ENCODE measurements around the gene THBS4. TPM values are rescaled to one million over a fixed set of nuclear protein-coding genes. Genes with fewer than 3 reads are reported as not detected.

The THBS4 gene
- total and polyA plus RNA-seq, 4 donors = 0.08 to 0.28 (median 0.20) TPM

DNA sequence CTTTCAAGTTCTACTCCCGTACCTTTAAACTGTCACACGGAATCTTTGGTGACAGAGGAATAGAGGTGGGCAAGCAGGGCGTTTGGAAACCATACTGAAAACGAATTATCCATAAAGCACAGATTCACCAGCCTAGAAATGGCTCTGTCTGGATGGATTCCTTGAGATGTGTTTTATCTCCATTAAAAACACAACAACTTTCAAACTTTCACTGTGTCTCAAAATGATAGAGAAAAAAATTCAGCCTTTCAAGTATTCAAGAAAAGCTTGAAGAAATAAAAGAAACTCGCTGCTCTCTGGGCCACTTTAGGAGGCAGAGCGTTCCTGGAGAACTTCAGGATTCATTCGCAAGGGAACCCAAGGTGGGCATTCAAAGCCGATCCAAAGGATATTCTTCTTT is 589 bp upstream of the THBS4 start:
- Histone ChIP-seq H3K27ac (ENCODE audit: low read depth in 1 of 2, low read length in 2 of 2) (no peak overlapping the region), H3K9me3 (ENCODE audit: control insufficient read depth in 4 of 4, low read length in 3 of 4) (no peaks in the 10 kb centered on the region), H3K4me3 (ENCODE audit: low read depth in 1 of 3, low read length in 3 of 3) (no peak overlapping the region), H3K36me3 (ENCODE audit: control insufficient read depth in 4 of 4, insufficient read depth in 3 of 4, low read depth in 1 of 4, low read length in 3 of 4) (no peaks in the 10 kb centered on the region), H3K27me3 (ENCODE audit: control insufficient read depth in 4 of 4, insufficient read depth in 4 of 4, low read length in 3 of 4) (peaks cover 0 to 21% (median 11%) of the 10 kb centered on the region in 4 donors), H3K9ac (ENCODE audit: low read depth in 1 of 2, low read length in 2 of 2) (no peak overlapping the region), H3K4me1 (ENCODE audit: control insufficient read depth in 4 of 4, insufficient read depth in 4 of 4, low read length in 3 of 4) (peaks cover 2 to 8% (median 3%) of the 10 kb centered on the region in 4 donors)
- TF ChIP-seq RAD21 (IDR thresholded peaks at IDR 0.05) (no peak), SP1 (IDR thresholded peaks at IDR 0.05) (no peak), RXRA (IDR thresholded peaks at IDR 0.05) (no peak), TAF1 (conservative IDR thresholded peaks at IDR 0.05) (no peak), FOXA1 (IDR thresholded peaks at IDR 0.05) (no peak), GABPA (IDR thresholded peaks at IDR 0.05 in 1 of 2, conservative IDR thresholded peaks at IDR 0.05 in 1 of 2) (no peak), HNF4G (IDR thresholded peaks at IDR 0.05) (no peak), HNF4A (conservative IDR thresholded peaks at IDR 0.05) (no peak), NR2F2 (IDR thresholded peaks at IDR 0.05) (no peak)
- TF ChIP-seq, protein P1, sequence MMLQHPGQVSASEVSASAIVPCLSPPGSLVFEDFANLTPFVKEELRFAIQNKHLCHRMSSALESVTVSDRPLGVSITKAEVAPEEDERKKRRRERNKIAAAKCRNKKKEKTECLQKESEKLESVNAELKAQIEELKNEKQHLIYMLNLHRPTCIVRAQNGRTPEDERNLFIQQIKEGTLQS (IDR thresholded peaks at IDR 0.05) = no peak
- TF ChIP-seq, protein P2, sequence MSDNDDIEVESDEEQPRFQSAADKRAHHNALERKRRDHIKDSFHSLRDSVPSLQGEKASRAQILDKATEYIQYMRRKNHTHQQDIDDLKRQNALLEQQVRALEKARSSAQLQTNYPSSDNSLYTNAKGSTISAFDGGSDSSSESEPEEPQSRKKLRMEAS (IDR thresholded peaks at IDR 0.05) = no peak
- TF ChIP-seq, protein P3, sequence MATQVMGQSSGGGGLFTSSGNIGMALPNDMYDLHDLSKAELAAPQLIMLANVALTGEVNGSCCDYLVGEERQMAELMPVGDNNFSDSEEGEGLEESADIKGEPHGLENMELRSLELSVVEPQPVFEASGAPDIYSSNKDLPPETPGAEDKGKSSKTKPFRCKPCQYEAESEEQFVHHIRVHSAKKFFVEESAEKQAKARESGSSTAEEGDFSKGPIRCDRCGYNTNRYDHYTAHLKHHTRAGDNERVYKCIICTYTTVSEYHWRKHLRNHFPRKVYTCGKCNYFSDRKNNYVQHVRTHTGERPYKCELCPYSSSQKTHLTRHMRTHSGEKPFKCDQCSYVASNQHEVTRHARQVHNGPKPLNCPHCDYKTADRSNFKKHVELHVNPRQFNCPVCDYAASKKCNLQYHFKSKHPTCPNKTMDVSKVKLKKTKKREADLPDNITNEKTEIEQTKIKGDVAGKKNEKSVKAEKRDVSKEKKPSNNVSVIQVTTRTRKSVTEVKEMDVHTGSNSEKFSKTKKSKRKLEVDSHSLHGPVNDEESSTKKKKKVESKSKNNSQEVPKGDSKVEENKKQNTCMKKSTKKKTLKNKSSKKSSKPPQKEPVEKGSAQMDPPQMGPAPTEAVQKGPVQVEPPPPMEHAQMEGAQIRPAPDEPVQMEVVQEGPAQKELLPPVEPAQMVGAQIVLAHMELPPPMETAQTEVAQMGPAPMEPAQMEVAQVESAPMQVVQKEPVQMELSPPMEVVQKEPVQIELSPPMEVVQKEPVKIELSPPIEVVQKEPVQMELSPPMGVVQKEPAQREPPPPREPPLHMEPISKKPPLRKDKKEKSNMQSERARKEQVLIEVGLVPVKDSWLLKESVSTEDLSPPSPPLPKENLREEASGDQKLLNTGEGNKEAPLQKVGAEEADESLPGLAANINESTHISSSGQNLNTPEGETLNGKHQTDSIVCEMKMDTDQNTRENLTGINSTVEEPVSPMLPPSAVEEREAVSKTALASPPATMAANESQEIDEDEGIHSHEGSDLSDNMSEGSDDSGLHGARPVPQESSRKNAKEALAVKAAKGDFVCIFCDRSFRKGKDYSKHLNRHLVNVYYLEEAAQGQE (IDR thresholded peaks at IDR 0.05) = no peak
- TF ChIP-seq, protein P4, sequence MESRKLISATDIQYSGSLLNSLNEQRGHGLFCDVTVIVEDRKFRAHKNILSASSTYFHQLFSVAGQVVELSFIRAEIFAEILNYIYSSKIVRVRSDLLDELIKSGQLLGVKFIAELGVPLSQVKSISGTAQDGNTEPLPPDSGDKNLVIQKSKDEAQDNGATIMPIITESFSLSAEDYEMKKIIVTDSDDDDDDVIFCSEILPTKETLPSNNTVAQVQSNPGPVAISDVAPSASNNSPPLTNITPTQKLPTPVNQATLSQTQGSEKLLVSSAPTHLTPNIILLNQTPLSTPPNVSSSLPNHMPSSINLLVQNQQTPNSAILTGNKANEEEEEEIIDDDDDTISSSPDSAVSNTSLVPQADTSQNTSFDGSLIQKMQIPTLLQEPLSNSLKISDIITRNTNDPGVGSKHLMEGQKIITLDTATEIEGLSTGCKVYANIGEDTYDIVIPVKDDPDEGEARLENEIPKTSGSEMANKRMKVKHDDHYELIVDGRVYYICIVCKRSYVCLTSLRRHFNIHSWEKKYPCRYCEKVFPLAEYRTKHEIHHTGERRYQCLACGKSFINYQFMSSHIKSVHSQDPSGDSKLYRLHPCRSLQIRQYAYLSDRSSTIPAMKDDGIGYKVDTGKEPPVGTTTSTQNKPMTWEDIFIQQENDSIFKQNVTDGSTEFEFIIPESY (IDR thresholded peaks at IDR 0.05) = no peak
- WGBS = 44% methylated on average over 8 of the region's 8 CpGs
- DNase-seq (ENCODE audit: low spot score) = no peak

DNA sequence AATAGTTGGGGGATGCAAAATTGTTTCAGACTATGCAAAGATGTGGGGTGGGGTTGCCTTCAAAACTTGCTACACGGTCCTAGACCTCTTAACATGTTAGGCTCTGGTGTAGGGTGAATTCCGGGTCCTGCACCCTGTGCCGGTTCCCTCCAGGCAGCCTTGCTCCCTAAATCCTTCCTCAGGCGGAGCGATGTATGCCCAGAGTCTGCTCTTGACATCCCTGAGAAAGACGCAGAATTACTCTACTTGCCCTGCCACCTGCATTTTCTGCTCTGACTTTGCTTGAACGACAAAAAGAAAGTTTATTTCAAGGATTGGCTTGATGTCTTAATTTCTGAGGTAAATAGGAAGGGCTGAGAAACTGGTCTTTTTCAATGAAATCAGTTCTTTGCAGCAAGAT is 691 bp downstream of the THBS4 start:
- H3K27me3 ChIP-seq (ENCODE audit: control insufficient read depth in 4 of 4, insufficient read depth in 4 of 4, low read length in 3 of 4) = peaks cover 0 to 21% (median 11%) of the 10 kb centered on the region in 4 donors
- H3K36me3 ChIP-seq (ENCODE audit: control insufficient read depth in 4 of 4, insufficient read depth in 3 of 4, low read depth in 1 of 4, low read length in 3 of 4) = no peaks in the 10 kb centered on the region
- no peak overlapping the region for H3K27ac ChIP-seq (ENCODE audit: low read depth in 1 of 2, low read length in 2 of 2)
- H3K4me1 ChIP-seq (ENCODE audit: control insufficient read depth in 4 of 4, insufficient read depth in 4 of 4, low read length in 3 of 4) = peaks cover 2 to 8% (median 3%) of the 10 kb centered on the region in 4 donors
- 71% methylated on average over 7 of the region's 7 CpGs for WGBS
- no peak for DNase-seq (ENCODE audit: low spot score)
- H3K4me3 ChIP-seq (ENCODE audit: low read depth in 1 of 3, low read length in 3 of 3) = no peak overlapping the region
- H3K9ac ChIP-seq (ENCODE audit: low read depth in 1 of 2, low read length in 2 of 2) = no peak overlapping the region
- H3K9me3 ChIP-seq (ENCODE audit: control insufficient read depth in 4 of 4, low read length in 3 of 4) = no peaks in the 10 kb centered on the region
- TF ChIP-seq, protein P3 (IDR thresholded peaks at IDR 0.05) = no peak
- TF ChIP-seq NR2F2 (IDR thresholded peaks at IDR 0.05) = no peak
- TF ChIP-seq SP1 (IDR thresholded peaks at IDR 0.05) = no peak
- TF ChIP-seq EGR1 (IDR thresholded peaks at IDR 0.05; ENCODE audit: low read depth in 2 of 2) = no peak
- TF ChIP-seq JUND (IDR thresholded peaks at IDR 0.05) = no peak
- TF ChIP-seq FOXA1 (IDR thresholded peaks at IDR 0.05) = no peak
- no peak for TF ChIP-seq HNF4A (conservative IDR thresholded peaks at IDR 0.05)
- TF ChIP-seq, protein P2 (IDR thresholded peaks at IDR 0.05) = no peak
- no peak for TF ChIP-seq YY1 (IDR thresholded peaks at IDR 0.05)
- TF ChIP-seq HNF4G (IDR thresholded peaks at IDR 0.05) = no peak
- no peak for TF ChIP-seq RXRA (IDR thresholded peaks at IDR 0.05)
- TF ChIP-seq, protein P5, sequence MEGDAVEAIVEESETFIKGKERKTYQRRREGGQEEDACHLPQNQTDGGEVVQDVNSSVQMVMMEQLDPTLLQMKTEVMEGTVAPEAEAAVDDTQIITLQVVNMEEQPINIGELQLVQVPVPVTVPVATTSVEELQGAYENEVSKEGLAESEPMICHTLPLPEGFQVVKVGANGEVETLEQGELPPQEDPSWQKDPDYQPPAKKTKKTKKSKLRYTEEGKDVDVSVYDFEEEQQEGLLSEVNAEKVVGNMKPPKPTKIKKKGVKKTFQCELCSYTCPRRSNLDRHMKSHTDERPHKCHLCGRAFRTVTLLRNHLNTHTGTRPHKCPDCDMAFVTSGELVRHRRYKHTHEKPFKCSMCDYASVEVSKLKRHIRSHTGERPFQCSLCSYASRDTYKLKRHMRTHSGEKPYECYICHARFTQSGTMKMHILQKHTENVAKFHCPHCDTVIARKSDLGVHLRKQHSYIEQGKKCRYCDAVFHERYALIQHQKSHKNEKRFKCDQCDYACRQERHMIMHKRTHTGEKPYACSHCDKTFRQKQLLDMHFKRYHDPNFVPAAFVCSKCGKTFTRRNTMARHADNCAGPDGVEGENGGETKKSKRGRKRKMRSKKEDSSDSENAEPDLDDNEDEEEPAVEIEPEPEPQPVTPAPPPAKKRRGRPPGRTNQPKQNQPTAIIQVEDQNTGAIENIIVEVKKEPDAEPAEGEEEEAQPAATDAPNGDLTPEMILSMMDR (IDR thresholded peaks at IDR 0.05; ENCODE audit: low read depth, low read length, missing input control) = no peak
- no peak for TF ChIP-seq RAD21 (IDR thresholded peaks at IDR 0.05)
- TF ChIP-seq, protein P1 (IDR thresholded peaks at IDR 0.05) = no peak
